ENCODE data around the gene BRD2.
A peak's percentile ranks its signal among the peaks of the same experiment; 100 is the strongest.

- 0 out of 2 replicates have a peak, but pooled peaks have one; percentile 21 for TF ChIP-seq CTCF (conservative IDR thresholded peaks at IDR 0.05)
- TF ChIP-seq EZH2 (IDR thresholded peaks at IDR 0.05; ENCODE audit: low read depth): no peak
These were observed 682 bp downstream of the BRD2 start for GRCh38 chr6:32968867-32969684.

All from PC-9 (cell line).